Superior temporal gyrus (tissue), 1 donor: ENCODE measurements around the gene TMEM178B.

ENCODE experiments used
- DNase-seq: peaks from one replicate; pipeline ENCODE4 v3.0.0-alpha.2; 2016; ENCODE audit errors: extremely low spot score

Gene TMEM178B

DNA sequence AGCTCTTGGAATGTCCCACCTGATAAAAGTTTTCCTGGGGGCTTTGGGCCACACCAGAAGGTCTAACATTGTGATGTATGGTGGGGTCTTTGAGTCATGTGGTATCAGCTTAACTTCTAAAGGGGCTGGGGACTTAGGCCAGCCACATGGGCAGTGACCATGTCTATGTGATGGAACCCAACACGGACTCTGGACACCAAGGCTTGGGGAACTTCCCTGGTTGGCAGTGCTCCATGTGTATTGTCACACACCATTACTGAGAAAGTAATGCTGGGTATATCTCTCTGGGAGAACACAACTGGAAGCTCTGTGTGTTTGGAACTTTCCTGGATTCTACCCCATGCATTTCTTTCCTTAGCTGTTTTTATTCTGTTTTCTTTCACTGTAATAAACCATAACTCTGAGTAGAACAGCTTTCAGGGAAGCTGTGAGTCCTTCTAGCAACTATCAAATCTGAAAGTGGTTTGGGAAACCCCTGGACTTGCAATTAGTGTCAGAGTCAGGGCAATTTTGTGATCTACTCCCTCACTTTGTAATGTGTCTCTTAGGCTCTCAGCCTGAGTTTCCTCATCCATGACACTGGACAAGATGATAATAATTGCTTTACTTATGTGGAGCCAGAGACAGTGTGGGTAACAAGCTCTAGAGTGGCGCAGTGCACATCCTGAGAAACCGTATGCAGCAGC is 448.9 kb downstream of the TMEM178B start:
- DNase-seq = no peak

DNA sequence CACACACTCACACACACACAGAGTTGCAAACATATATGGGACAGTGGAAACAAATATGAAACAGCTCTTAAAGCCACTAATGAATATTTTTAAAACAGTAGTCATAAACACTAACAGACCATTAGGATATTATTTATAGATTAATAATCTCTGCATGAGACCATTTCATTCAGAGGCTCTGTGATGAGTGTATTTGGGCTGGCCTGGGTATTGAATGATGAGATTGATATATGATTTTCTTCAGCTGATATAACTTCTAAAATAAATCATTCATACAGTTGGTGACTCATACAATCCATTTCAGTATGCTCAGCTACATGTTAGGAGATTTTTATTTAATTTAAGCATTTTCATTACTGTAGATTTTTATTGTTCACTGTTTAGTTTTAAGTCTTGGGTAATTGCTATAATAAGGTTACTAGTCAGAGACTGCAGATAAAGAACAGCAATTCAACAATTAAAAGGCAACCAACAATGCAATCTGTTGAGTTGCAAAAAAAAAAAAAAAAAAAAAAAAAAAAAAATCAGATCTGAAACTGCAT is 452.2 kb downstream of the TMEM178B start:
- no peak for DNase-seq

- no peak for DNase-seq
Measured at GRCh38 chr7:141527076-141527475, 453.2 kb downstream of the TMEM178B start.

DNA sequence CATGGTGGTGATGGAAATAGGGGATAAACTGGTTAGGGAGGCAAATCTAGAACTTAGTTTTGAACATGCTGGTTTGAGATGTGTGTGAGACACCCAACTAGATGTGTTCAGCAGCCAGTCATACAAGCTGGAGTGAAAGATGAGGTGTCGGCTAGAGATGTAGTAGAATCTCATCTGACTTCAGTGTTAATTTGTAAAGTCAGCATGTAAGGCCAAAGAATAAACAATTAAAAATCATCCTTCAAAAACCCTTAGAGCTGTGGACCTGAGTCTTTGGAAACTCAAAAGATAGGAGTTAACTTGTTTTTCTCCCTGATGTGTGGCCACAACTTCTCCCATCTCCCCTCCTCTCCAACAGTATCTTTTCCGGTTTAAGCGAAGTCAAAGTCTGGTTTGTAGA is 454.5 kb downstream of the TMEM178B start:
- no peak for DNase-seq
